ENCODE data around the gene ZG16. TPM values are rescaled to one million over a fixed set of nuclear protein-coding genes. Genes with fewer than 3 reads are reported as not detected.

ZG16 gene
- total and polyA plus RNA-seq, 9 of the 15 experiments (the other 6 are each of a cell fraction or from before 2014, with no cell fraction given) = 0.04 TPM; not detected in 8

DNA sequence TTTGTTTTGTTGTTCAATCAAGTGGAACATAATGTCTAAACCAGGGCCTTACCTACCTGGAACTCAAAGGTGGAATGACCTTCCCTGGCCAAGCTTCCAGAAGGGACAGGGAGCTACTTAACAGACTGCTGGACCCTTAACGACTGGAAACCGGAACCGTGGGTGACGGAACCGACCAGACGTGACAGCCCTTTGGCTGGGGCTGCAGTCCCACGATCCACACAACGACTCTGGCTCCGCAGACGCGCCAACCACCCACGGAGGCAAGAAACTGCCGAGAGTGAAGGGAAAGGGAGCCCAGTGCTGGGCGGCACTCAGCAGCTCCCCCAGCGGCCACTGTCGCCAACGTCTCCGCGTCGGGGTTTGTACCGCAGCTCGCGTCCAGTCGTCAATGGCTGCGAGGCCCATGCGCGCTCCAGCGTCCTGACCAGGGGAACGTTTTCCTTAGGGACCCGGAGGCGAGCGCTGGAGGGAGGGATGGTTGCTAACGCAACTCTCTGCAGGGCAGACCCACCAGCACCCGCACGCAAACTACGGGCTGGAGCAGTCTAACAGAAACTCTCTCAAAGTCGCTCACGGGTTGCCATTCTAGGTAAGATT is 6.9 kb downstream of the ZG16 start (continued):
- TF ChIP-seq ZKSCAN8 (CRISPR knock-in tag; IDR thresholded peaks at IDR 0.05) (no peak), RBM22 (IDR thresholded peaks at IDR 0.05; ENCODE audit: low read depth, low read length, poor library complexity, severe bottlenecking) (no peak), ETV1 (tag; conservative IDR thresholded peaks at IDR 0.05; ENCODE audit: low read depth) (no peak), ESRRA (IDR thresholded peaks at IDR 0.05; ENCODE audit: borderline replicate concordance, low read depth) (peak; percentile 54; the same call in 1 of the 2 replicates), NRF1 (conservative IDR thresholded peaks at IDR 0.05 in 1 of 2, IDR thresholded peaks at IDR 0.05 in 1 of 2) (peak; percentile 61 to 75), TRIM28 (IDR thresholded peaks at IDR 0.05) (peak; percentile 84; the same call in 1 of the 2 replicates), ZNF224 (CRISPR knock-in tag; IDR thresholded peaks at IDR 0.05) (no peak), CHD4 (IDR thresholded peaks at IDR 0.05; ENCODE audit: insufficient read depth, insufficient replicate concordance, low read depth, low read length, poor library complexity, severe bottlenecking) (no peak), ZNF408 (CRISPR knock-in tag; IDR thresholded peaks at IDR 0.05; ENCODE audit: low read depth) (no peak), CREBBP (IDR thresholded peaks at IDR 0.05; ENCODE audit: low read depth, low read length) (no peak), ZNF354B (CRISPR knock-in tag; IDR thresholded peaks at IDR 0.05) (no peak), HCFC1 (IDR thresholded peaks at IDR 0.05; ENCODE audit: low read depth, low read length) (0 out of 2 replicates have a peak, but pooled peaks have one; percentile 29), CC2D1A (IDR thresholded peaks at IDR 0.05) (0 out of 2 replicates have a peak, but pooled peaks have one; percentile 27), KLF13 (tag; IDR thresholded peaks at IDR 0.05; ENCODE audit: borderline replicate concordance, low read depth) (no peak)
- TF ChIP-seq, protein P1, sequence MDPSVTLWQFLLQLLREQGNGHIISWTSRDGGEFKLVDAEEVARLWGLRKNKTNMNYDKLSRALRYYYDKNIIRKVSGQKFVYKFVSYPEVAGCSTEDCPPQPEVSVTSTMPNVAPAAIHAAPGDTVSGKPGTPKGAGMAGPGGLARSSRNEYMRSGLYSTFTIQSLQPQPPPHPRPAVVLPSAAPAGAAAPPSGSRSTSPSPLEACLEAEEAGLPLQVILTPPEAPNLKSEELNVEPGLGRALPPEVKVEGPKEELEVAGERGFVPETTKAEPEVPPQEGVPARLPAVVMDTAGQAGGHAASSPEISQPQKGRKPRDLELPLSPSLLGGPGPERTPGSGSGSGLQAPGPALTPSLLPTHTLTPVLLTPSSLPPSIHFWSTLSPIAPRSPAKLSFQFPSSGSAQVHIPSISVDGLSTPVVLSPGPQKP (CRISPR knock-in tag; IDR thresholded peaks at IDR 0.05) = no peak
- TF ChIP-seq, protein P2, sequence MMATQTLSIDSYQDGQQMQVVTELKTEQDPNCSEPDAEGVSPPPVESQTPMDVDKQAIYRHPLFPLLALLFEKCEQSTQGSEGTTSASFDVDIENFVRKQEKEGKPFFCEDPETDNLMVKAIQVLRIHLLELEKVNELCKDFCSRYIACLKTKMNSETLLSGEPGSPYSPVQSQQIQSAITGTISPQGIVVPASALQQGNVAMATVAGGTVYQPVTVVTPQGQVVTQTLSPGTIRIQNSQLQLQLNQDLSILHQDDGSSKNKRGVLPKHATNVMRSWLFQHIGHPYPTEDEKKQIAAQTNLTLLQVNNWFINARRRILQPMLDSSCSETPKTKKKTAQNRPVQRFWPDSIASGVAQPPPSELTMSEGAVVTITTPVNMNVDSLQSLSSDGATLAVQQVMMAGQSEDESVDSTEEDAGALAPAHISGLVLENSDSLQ (IDR thresholded peaks at IDR 0.05) = no peak
- TF ChIP-seq, protein P3, sequence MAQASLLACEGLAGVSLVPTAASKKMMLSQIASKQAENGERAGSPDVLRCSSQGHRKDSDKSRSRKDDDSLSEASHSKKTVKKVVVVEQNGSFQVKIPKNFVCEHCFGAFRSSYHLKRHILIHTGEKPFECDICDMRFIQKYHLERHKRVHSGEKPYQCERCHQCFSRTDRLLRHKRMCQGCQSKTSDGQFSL (CRISPR knock-in tag; IDR thresholded peaks at IDR 0.05) = no peak
- TF ChIP-seq, protein P3 (tag; IDR thresholded peaks at IDR 0.05) = no peak
- TF ChIP-seq, protein P4, sequence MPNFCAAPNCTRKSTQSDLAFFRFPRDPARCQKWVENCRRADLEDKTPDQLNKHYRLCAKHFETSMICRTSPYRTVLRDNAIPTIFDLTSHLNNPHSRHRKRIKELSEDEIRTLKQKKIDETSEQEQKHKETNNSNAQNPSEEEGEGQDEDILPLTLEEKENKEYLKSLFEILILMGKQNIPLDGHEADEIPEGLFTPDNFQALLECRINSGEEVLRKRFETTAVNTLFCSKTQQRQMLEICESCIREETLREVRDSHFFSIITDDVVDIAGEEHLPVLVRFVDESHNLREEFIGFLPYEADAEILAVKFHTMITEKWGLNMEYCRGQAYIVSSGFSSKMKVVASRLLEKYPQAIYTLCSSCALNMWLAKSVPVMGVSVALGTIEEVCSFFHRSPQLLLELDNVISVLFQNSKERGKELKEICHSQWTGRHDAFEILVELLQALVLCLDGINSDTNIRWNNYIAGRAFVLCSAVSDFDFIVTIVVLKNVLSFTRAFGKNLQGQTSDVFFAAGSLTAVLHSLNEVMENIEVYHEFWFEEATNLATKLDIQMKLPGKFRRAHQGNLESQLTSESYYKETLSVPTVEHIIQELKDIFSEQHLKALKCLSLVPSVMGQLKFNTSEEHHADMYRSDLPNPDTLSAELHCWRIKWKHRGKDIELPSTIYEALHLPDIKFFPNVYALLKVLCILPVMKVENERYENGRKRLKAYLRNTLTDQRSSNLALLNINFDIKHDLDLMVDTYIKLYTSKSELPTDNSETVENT (CRISPR knock-in tag; IDR thresholded peaks at IDR 0.05) = no peak
- TF ChIP-seq, protein P5, sequence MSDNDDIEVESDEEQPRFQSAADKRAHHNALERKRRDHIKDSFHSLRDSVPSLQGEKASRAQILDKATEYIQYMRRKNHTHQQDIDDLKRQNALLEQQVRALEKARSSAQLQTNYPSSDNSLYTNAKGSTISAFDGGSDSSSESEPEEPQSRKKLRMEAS (CRISPR knock-in tag; IDR thresholded peaks at IDR 0.05) = peak; percentile 52
- TF ChIP-seq, protein P6, sequence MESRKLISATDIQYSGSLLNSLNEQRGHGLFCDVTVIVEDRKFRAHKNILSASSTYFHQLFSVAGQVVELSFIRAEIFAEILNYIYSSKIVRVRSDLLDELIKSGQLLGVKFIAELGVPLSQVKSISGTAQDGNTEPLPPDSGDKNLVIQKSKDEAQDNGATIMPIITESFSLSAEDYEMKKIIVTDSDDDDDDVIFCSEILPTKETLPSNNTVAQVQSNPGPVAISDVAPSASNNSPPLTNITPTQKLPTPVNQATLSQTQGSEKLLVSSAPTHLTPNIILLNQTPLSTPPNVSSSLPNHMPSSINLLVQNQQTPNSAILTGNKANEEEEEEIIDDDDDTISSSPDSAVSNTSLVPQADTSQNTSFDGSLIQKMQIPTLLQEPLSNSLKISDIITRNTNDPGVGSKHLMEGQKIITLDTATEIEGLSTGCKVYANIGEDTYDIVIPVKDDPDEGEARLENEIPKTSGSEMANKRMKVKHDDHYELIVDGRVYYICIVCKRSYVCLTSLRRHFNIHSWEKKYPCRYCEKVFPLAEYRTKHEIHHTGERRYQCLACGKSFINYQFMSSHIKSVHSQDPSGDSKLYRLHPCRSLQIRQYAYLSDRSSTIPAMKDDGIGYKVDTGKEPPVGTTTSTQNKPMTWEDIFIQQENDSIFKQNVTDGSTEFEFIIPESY (CRISPR knock-in tag; IDR thresholded peaks at IDR 0.05) = peak; percentile 88
